ENCODE measurements around the gene SLC16A12.
"Not testable (repeated sequence)": the region's sequence is repeated elsewhere in the genome, so short reads cannot be mapped to it uniquely, and the experiment has no call there.

SLC16A12 gene

DNA sequence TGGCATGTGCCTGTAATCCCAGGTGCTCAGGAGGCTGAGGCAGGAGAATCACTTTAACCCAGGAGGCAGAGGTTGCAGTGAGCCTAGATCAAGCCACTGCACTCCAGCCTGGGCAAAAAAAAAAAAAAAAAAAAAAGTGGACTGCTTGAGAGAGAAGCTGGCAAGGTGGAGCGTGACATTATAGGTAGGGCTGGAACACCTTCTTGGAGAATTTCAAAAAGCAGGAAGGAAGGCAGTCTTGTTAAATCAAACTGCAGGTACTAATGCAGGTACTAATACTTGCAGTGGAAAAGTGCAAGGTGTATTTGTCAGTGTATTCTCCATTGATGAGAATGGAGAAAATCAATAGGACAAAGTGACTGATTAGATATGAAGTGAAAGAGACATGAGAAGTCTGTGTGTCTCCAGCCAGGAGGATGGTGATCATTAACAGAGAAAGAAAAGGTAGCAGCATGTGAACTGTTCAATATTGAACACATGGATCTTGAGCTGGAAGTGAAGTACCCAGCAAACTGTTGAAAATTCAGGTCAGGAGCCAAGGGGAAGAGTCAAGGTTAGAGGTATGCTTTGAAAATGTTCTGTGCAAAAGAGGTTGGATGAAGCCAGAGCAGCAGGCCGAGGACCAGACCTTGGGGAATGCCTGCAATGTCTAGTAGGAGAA, 12.6 kb upstream of the SLC16A12 start:
- FAIRE-seq: no peak

GRCh38 chr10:89546651-89547050, 11.3 kb upstream of the SLC16A12 start:
- FAIRE-seq: not testable (repeated sequence)

- FAIRE-seq: no peak
Measured at GRCh38 chr10:89543841-89544240, 8.4 kb upstream of the SLC16A12 start.

DNA sequence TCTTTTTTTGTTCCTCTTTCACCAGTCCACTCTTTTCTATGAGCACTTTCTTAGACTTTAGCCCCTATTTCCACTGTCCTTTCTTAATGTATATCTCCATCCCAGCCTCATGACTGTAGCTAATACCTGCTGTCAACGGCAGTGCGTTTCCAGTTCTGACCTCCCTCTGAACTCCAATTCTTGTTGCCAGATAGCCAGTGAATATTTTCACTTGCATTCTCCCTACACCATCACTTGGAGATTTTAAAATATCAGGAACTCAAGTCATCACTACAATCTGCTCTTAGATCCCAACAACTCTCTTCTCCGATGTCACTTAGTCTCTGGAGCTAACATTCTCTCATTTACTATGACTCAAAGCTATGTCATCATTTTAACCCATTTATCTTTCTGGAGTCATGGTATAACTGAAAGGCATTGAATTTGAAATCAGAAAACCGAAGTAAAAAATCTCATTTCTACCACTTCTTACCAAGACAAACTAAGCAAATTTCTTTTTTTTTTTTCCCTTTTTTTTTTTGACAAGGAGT, 5.1 kb upstream of the SLC16A12 start:
- FAIRE-seq: no peak

DNA sequence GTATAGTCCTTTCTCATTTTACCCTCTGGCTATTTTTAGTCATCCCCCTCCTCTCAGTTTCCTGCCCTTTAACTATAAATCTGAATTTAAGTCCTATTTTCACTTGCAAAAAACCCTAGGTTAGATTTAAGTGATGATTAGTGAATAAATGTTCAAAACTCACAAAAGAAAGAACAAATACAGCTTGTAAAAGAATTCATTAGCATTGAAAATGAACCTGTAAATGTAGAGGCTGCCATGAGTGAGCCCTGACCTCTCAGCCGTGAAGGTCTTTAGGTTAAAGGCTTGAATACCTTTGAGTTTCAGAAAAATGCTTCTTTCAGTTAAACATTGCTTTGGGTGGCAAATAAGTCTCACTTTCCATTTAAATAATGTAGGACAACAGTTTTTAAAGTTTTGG, 2.0 kb upstream of the SLC16A12 start:
- FAIRE-seq: no peak

DNA sequence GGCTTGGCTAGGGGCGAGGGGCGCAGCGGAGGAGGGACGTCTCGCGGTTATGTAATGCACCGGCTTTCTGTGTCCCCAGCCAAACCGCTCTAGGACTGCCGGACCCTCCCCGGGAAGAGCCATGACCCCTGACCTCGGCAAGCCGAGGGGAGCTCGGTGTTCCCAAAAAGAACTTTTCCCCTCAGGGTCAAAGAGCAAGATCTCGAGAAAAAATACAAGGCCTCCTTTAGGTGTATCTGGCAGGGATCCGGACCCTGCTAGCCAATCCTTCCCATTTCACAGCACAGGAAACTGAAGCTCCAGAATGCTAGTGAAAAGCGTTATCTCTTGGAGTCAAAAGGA, 590 bp upstream of the SLC16A12 start:
- FAIRE-seq: no peak

DNA sequence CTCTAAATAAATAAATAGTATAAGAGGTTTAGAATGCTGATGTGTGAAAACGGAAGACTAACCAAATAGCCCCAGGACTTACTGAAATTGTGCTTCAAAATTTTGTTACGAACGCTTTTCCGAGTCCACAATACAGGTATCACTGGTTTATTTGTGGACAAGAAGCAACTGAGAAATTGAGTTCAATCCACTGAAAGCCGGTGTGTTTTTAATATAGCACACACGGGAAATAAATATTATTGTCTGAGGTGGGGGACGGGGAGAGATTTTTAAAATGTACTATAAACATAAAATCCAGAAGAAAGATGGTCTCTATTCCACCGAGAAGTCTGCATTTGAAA, 598 bp downstream of the SLC16A12 start:
- no peak for FAIRE-seq

- no peak for FAIRE-seq
Measured at GRCh38 chr10:89532476-89532875, 2.9 kb downstream of the SLC16A12 start.

DNA sequence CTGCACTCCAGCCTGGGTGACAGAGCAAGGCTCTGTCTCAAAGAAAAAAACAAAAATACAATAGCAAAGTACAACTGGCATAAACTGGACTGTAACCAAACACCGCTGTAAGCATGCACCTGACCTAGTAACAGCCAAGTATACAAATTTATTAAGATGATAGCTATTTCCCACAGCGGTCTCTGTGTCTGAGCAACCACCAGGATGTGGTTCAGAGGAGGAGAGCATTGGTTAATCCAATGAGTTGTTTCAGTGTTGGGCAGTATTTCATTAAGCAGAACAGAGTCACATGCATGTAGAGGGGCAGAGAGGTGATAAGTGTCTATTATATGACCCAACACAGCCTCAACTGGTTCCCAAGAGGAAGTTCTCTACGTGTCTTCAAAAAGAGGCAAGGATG, 4.0 kb downstream of the SLC16A12 start:
- FAIRE-seq: no peak

- FAIRE-seq: not testable (repeated sequence)
Measured at GRCh38 chr10:89529711-89530110, 5.7 kb downstream of the SLC16A12 start.

- no peak for FAIRE-seq
Measured at GRCh38 chr10:89526358-89526757, 9.0 kb downstream of the SLC16A12 start.

GRCh38 chr10:89525556-89525955, 9.8 kb downstream of the SLC16A12 start:
- no peak for FAIRE-seq

- FAIRE-seq: no peak
Measured at GRCh38 chr10:89524279-89524678, 11.1 kb downstream of the SLC16A12 start.

DNA sequence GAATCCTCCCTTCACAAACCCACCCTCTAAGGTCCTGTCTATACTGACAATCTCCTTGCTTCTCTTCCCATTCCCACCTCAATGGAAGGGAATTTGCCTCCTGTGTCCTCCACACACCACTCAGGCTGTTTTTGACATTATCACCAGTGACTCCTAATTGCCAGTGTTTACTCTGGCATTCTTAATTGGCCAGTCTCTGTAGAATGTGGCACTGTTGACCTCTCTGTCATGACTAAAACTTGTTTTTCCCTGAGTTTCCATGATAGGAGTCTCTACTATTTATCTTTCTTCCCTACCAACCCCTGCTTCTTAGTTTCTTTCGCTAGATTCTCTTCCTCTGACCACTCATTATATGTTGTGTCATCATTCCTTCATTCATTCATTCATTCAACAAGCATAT, 12.1 kb downstream of the SLC16A12 start:
- no peak for FAIRE-seq

- no peak for FAIRE-seq
Measured at GRCh38 chr10:89522463-89522862, 12.9 kb downstream of the SLC16A12 start.

DNA sequence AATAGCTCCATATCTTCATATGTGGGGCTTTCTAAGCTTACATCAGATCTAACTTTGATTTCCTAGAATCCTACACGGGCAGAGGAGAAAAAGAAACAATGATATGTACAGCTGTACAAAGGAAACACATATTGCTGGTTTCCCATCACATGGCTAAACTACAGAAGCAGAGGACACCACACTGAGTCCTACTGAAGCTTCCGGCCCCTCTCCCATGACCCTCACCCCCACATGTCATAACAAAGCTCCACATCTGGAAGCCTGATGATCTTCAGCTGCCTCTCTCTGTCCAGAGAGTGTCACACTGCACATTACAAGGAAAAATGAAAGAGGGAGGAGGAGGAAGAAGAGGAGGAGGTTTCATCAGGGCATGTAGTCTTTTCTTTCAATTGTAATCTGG, 14.0 kb downstream of the SLC16A12 start:
- no peak for FAIRE-seq

- no peak for FAIRE-seq
Measured at GRCh38 chr10:89520706-89521105, 14.7 kb downstream of the SLC16A12 start.

- FAIRE-seq: no peak
Measured at GRCh38 chr10:89518876-89519842, 16.2 kb downstream of the SLC16A12 start.

DNA sequence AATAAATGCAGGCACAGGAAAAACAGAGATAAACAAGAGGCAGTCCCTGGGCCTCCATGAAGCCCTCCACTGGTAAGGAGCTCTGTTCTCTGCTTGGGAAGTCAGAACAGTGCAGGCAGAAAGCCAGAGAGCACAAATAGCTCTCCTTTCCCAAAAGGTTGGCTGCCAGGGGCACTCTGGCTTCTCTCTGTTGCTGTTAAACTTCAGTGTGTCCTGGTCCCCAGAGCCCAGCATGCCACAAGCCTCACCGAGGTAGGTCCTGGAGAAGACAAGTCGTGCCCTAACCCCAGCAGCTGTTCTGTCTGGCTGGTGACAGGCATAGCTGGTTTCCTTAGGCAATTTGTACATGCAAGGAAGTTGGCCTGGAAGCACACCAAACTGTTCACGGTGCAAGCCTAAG, 17.3 kb downstream of the SLC16A12 start:
- FAIRE-seq: no peak

GRCh38 chr10:89516149-89516832, 19.1 kb downstream of the SLC16A12 start:
- no peak for FAIRE-seq

GRCh38 chr10:89515031-89515841, 20.2 kb downstream of the SLC16A12 start:
- FAIRE-seq: no peak

- no peak for FAIRE-seq
Measured at GRCh38 chr10:89513206-89513605, 22.2 kb downstream of the SLC16A12 start.

Data from TTC549 (cell line).